ENCODE data around the gene PARM1.

DNA sequence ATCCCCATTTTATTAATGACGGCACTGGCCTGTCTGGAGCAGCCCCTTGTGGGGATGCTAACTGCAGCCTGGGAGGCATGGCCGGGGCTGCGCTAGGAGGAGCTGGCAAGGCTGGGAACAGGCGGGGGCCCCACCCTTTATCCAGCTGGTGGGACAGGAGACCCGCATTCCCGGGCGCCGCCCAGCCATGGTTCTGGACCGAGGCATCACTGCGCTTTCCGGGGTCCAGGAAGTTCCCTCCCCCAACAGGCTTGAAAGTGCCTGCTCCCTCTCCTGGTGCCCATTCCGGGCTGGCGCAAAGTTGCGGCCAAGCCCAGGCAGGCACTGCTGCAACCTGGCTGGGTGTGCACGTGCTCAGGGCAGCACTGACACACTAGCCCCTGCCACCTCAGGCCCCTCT is 124.5 kb downstream of the PARM1 start:
- TF ChIP-seq, protein P1, sequence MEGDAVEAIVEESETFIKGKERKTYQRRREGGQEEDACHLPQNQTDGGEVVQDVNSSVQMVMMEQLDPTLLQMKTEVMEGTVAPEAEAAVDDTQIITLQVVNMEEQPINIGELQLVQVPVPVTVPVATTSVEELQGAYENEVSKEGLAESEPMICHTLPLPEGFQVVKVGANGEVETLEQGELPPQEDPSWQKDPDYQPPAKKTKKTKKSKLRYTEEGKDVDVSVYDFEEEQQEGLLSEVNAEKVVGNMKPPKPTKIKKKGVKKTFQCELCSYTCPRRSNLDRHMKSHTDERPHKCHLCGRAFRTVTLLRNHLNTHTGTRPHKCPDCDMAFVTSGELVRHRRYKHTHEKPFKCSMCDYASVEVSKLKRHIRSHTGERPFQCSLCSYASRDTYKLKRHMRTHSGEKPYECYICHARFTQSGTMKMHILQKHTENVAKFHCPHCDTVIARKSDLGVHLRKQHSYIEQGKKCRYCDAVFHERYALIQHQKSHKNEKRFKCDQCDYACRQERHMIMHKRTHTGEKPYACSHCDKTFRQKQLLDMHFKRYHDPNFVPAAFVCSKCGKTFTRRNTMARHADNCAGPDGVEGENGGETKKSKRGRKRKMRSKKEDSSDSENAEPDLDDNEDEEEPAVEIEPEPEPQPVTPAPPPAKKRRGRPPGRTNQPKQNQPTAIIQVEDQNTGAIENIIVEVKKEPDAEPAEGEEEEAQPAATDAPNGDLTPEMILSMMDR (IDR thresholded peaks at IDR 0.05): no peak
- TF ChIP-seq POLR2A (IDR thresholded peaks at IDR 0.05): no peak

All from Peyer's patch (tissue), 4 donors.